A673 (cell line): ENCODE data around the gene AP1S3. TPM values are rescaled to one million over a fixed set of nuclear protein-coding genes. Genes with fewer than 3 reads are reported as not detected.

ENCODE experiments used
- BruUV-seq: library from RNA; stranded (reverse); fragments of 400-500 nt; replicated peaks from 2 replicates; lab custom pipeline; 2021; lab: Mats Ljungman, UMichigan
- CTCF ChIA-PET: fragments of 300-600 bp; sonication (Branson Sonifier 250); formaldehyde crosslinking; loops from one replicate; lab custom pipeline; 2022; ENCODE audit warnings: antibody characterized with exemption; lab: Charles Lee
- POLR2A ChIA-PET: fragments of 300-600 bp; sonication (Branson Sonifier 250); formaldehyde crosslinking; loops from one replicate; lab custom pipeline; 2022; ENCODE audit warnings: antibody characterized with exemption; ENCODE audit not compliant: low non-redundant PET; lab: Charles Lee
- DNase-seq: peaks from one replicate; pipeline ENCODE4 v3.0.0-alpha.2; 2015; ENCODE audit warnings: low spot score
- H3K27ac ChIP-seq: fragments of 200-600 bp; sonication (generic); 2 replicates; pipeline ENCODE4 v1.5.1; 2016; ENCODE audit warnings: mixed run types, low read depth, mild to moderate bottlenecking, mixed read lengths, antibody characterized with exemption, low read length; ENCODE audit not compliant: poor library complexity, severe bottlenecking
- H3K27me3 ChIP-seq: fragments of 200-600 bp; sonication (generic); replicated peaks from 2 replicates; pipeline ENCODE4 v1.6.1; 2017; ENCODE audit warnings: mixed run types, low read depth, mild to moderate bottlenecking, mixed read lengths, antibody characterized with exemption, low read length; ENCODE audit not compliant: insufficient read depth, poor library complexity
- H3K36me3 ChIP-seq: fragments of 200-600 bp; sonication (generic); 2 replicates; pipeline ENCODE4 v1.6.1; 2016; ENCODE audit warnings: mixed run types, mild to moderate bottlenecking, mixed read lengths, antibody characterized with exemption, low read length; ENCODE audit not compliant: insufficient read depth, poor library complexity, severe bottlenecking
- H3K4me1 ChIP-seq: fragments of 200-600 bp; sonication (generic); 2 replicates; pipeline ENCODE4 v1.6.1; 2017; ENCODE audit warnings: mixed run types, mild to moderate bottlenecking, mixed read lengths, antibody characterized with exemption, low read length; ENCODE audit not compliant: insufficient read depth, poor library complexity, severe bottlenecking
- H3K4me3 ChIP-seq: fragments of 200-600 bp; sonication (generic); 2 replicates; pipeline ENCODE4 v1.5.1; 2016; ENCODE audit warnings: low read depth, mixed run types, mild to moderate bottlenecking, mixed read lengths, low read length; ENCODE audit not compliant: poor library complexity, severe bottlenecking
- H3K9me3 ChIP-seq: fragments of 200-600 bp; sonication (generic); 2 replicates; pipeline ENCODE4 v1.6.1; 2016; ENCODE audit warnings: mixed run types, low read depth, mild to moderate bottlenecking, mixed read lengths, antibody characterized with exemption, low read length; ENCODE audit not compliant: poor library complexity, severe bottlenecking
- CTCF ChIP-seq: fragments of 300-800, 200-600 bp; sonication (generic); conservative IDR thresholded peaks from 2 replicates; pipeline ENCODE4 v1.5.1; 2017; ENCODE audit warnings: low read depth, mild to moderate bottlenecking, antibody characterized with exemption, low read length, moderate library complexity, mixed read lengths
- EZH2 ChIP-seq: fragments of 200-600 bp; sonication (generic); IDR thresholded peaks from 2 replicates; pipeline ENCODE4 v1.6.1; 2017; ENCODE audit warnings: borderline replicate concordance, low read depth, mild to moderate bottlenecking, mixed read lengths, antibody characterized with exemption, low read length; ENCODE audit not compliant: poor library complexity, severe bottlenecking
- intact Hi-C: fragments of 100-400 bp; cut with micrococcal nuclease; formaldehyde crosslinking; loops from one replicate; pipeline ENCODE4 v1.10.0; 2022; ENCODE audit not compliant: unreplicated experiment
- total RNA-seq: library from RNA; stranded (reverse); gene quantifications from 2 replicates; pipeline ENCODE4 v1.2.3, GENCODE V29; 2021

The AP1S3 gene
- total RNA-seq, 1 experiment from 2014 or later, result 23.0 TPM

GRCh38 chr2:223870840-223871611 is 33.6 kb upstream of the AP1S3 start:
- TF ChIP-seq CTCF (no peak), EZH2 (no peak)
- Histone ChIP-seq H3K36me3 (peaks cover 15% of the 10 kb centered on the region), H3K4me1 (peaks cover 10% of the 10 kb centered on the region), H3K4me3 (no peak overlapping the region), H3K27me3 (no peaks in the 10 kb centered on the region), H3K9me3 (no peaks in the 10 kb centered on the region), H3K27ac (peak overlapping the region; percentile 16)
- no TSS peak for BruUV-seq
- POLR2A ChIA-PET, result no interaction called here
- intact Hi-C loops, result no loop called here
- CTCF ChIA-PET, result no interaction called here
- peak; percentile 60 for DNase-seq

- CTCF ChIA-PET, result interaction anchor here (0.7 kb wide), 1 partner anchor 50 kb away, joined by 3 read pairs; no protein-coding TSS in a partner anchor
- H3K27me3 ChIP-seq, result no peaks in the 10 kb centered on the region
Measured at GRCh38 chr2:223868005-223868404, 30.6 kb upstream of the AP1S3 start.

GRCh38 chr2:223865907-223866508 is 28.6 kb upstream of the AP1S3 start:
- TF ChIP-seq EZH2 (no peak), CTCF (no peak)
- POLR2A ChIA-PET, result no interaction called here
- no TSS peak for BruUV-seq
- Histone ChIP-seq H3K4me3 (no peak overlapping the region), H3K4me1 (peaks cover 11% of the 10 kb centered on the region), H3K9me3 (no peaks in the 10 kb centered on the region), H3K27ac (no peak overlapping the region), H3K27me3 (no peaks in the 10 kb centered on the region), H3K36me3 (no peaks in the 10 kb centered on the region)
- no peak for DNase-seq
- CTCF ChIA-PET, result no interaction called here
- intact Hi-C loops, result no loop called here

More at GRCh38 chr2:223868005-223868404, 30.6 kb upstream of the AP1S3 start:
- Histone ChIP-seq H3K36me3 (peaks cover 7% of the 10 kb centered on the region), H3K27ac (no peak overlapping the region), H3K9me3 (no peaks in the 10 kb centered on the region), H3K4me3 (no peak overlapping the region), H3K4me1 (peaks cover 21% of the 10 kb centered on the region)
- TF ChIP-seq EZH2 (no peak), CTCF (no peak)
- DNase-seq, result no peak
- POLR2A ChIA-PET, result no interaction called here
- intact Hi-C loops, result no loop called here
- no TSS peak for BruUV-seq
